Endothelial cell of umbilical vein (primary cell): ENCODE results near the gene DNAH9. TPM values are rescaled to one million over a fixed set of nuclear protein-coding genes. Genes with fewer than 3 reads are reported as not detected.

Source experiments
- BruUV-seq: library from RNA; stranded (reverse); fragments of 400-500 nt; replicated peaks from 2 replicates; lab custom pipeline; 2021; lab: Mats Ljungman, UMichigan
- CTCF ChIA-PET: fragments of 300-600, 350-600 bp; sonication (Branson Sonifier 250); formaldehyde crosslinking; loops from one replicate; lab custom pipeline; 2021; ENCODE audit warnings: antibody characterized with exemption, inconsistent platforms; lab: Charles Lee
- POLR2A ChIA-PET: fragments of 300-600, 350-600 bp; sonication (Branson Sonifier 250); formaldehyde crosslinking; loops from one replicate; lab custom pipeline; 2021; ENCODE audit warnings: antibody characterized with exemption, inconsistent platforms; lab: Charles Lee
- DNase-seq: peaks from one replicate; pipeline ENCODE4 v3.0.0-alpha.2; 2011; ENCODE audit warnings: low read depth, low spot score
- FAIRE-seq: peaks from 2 replicates; lab custom pipeline; 2011; peaks lifted over from hg19 to GRCh38; lab: Jason Lieb, UNC
- H2AFZ ChIP-seq: 2 replicates; pipeline ENCODE4 v1.6.0; 2012; ENCODE audit warnings: low read depth, low read length, control low read depth, inconsistent platforms
- H3K27ac ChIP-seq: 2 replicates; pipeline ENCODE4 v1.5.1; 2011; ENCODE audit warnings: low read depth, mild to moderate bottlenecking, control low read depth, low read length, moderate library complexity; ENCODE audit not compliant: insufficient read depth
- H3K27me3 ChIP-seq, 2 experiments: 2 replicates each; pipeline versions ENCODE4 v1.6.0 to v1.6.1; 2011; ENCODE audit warnings: low read length in 2 of 2, mixed read lengths in 1 of 2; ENCODE audit not compliant: control insufficient read depth in 2 of 2, insufficient read depth in 2 of 2
- H3K36me3 ChIP-seq, 2 experiments: 2 replicates in 1 of 2; 3 replicates in 1 of 2; pipeline ENCODE4 v1.5.1; 2011; ENCODE audit warnings: low read length in 2 of 2, mild to moderate bottlenecking in 1 of 2, moderate library complexity in 1 of 2; ENCODE audit not compliant: control insufficient read depth in 2 of 2, insufficient read depth in 2 of 2; ENCODE audit errors: extremely low read depth in 1 of 2
- H3K4me1 ChIP-seq: 3 replicates; pipeline ENCODE4 v1.5.1; 2011; ENCODE audit warnings: mild to moderate bottlenecking, low read length; ENCODE audit not compliant: control insufficient read depth, insufficient read depth; ENCODE audit errors: extremely low read depth
- H3K4me2 ChIP-seq: 2 replicates; pipeline ENCODE4 v1.6.1; 2011; ENCODE audit warnings: low read length, control low read depth, mixed read lengths; ENCODE audit not compliant: insufficient read depth
- H3K4me3 ChIP-seq, 3 experiments: fragments of 200-600 bp in 1 of 3; sonication (generic), shearing (Covaris generic) in 1 of 3; replicated peaks in 1 of 3; 2 replicates each; pipeline ENCODE4 v1.5.1; 2011 to 2016; ENCODE audit warnings: control low read depth in 3 of 3, low read length in 3 of 3, mild to moderate bottlenecking in 2 of 3, inconsistent platforms in 1 of 3, low read depth in 1 of 3, moderate library complexity in 1 of 3; ENCODE audit not compliant: insufficient read depth in 1 of 3
- H3K79me2 ChIP-seq: 2 replicates; pipeline ENCODE4 v1.6.0; 2012; ENCODE audit warnings: low read length, inconsistent platforms; ENCODE audit not compliant: control insufficient read depth, insufficient read depth
- H3K9ac ChIP-seq: replicated peaks from 2 replicates; pipeline ENCODE3; 2011; ENCODE audit warnings: low read length, control low read depth; ENCODE audit not compliant: insufficient read depth; ENCODE audit errors: extremely low read depth
- H3K9me1 ChIP-seq: replicated peaks from 3 replicates; pipeline ENCODE4 v1.6.0; 2011; ENCODE audit warnings: mild to moderate bottlenecking, low read length; ENCODE audit not compliant: control insufficient read depth, insufficient read depth; ENCODE audit errors: extremely low read depth
- H3K9me3 ChIP-seq: replicated peaks from 2 replicates; pipeline ENCODE4 v1.5.1; 2012; ENCODE audit warnings: low read length, inconsistent platforms; ENCODE audit not compliant: control insufficient read depth, insufficient read depth
- H4K20me1 ChIP-seq: replicated peaks from 2 replicates; pipeline ENCODE3; 2011; ENCODE audit warnings: mild to moderate bottlenecking, low read length; ENCODE audit not compliant: control insufficient read depth, insufficient read depth; ENCODE audit errors: extremely low read depth
- CTCF ChIP-seq, 2 donors: IDR thresholded peaks; 1 replicate in 1 of 2; 2 replicates in 1 of 2; pipeline ENCODE4 v1.5.1; 2011; ENCODE audit warnings: low read length in 2 of 2, mild to moderate bottlenecking in 2 of 2, moderate library complexity in 2 of 2, control low read depth in 1 of 2, inconsistent platforms in 1 of 2, low read depth in 1 of 2; ENCODE audit not compliant: insufficient read depth in 1 of 2; ENCODE audit errors: extremely low read depth in 1 of 2
- EZH2 ChIP-seq: IDR thresholded peaks from 2 replicates; pipeline ENCODE4 v1.6.1; 2012; ENCODE audit warnings: borderline replicate concordance, low read depth, mild to moderate bottlenecking, moderate library complexity, low read length, inconsistent platforms; ENCODE audit not compliant: severe bottlenecking
- FOS ChIP-seq: IDR thresholded peaks from 2 replicates; pipeline ENCODE4 v1.6.1; 2011; ENCODE audit warnings: mild to moderate bottlenecking, low read length, moderate library complexity, borderline replicate concordance; ENCODE audit not compliant: insufficient read depth
- GATA2 ChIP-seq: IDR thresholded peaks from 2 replicates; pipeline ENCODE4 v1.7.0; 2011; ENCODE audit warnings: low read depth, mild to moderate bottlenecking, moderate library complexity, mixed read lengths, low read length; ENCODE audit not compliant: insufficient read length, insufficient read depth
- JUN ChIP-seq: IDR thresholded peaks from 2 replicates; pipeline ENCODE4 v1.6.1; 2011; ENCODE audit warnings: borderline replicate concordance, low read depth; ENCODE audit not compliant: insufficient read length, insufficient read depth
- MYC ChIP-seq: IDR thresholded peaks from one replicate; pipeline ENCODE4 v1.6.1; 2011; ENCODE audit warnings: mild to moderate bottlenecking, low read depth, low read length
- POLR2A ChIP-seq: IDR thresholded peaks from 2 replicates; pipeline ENCODE4 v1.6.1; 2012; ENCODE audit warnings: low read depth, mild to moderate bottlenecking, control low read depth, low read length
- POLR2AphosphoS5 ChIP-seq: IDR thresholded peaks from 2 replicates; pipeline ENCODE4 v1.6.1; 2012; ENCODE audit warnings: low read depth, mild to moderate bottlenecking, control low read depth, low read length, moderate library complexity; ENCODE audit not compliant: insufficient read depth
- dilution Hi-C: fragments of 300-500 bp; cut with MboI; formaldehyde crosslinking; loops from one replicate; pipeline ENCODE4 v1.15.0; 2019; ENCODE audit warnings: low sequenced_read_pairs; ENCODE audit not compliant: extremely low pct_ligation_motif_present
- intact Hi-C: fragments of 100-400 bp; cut with micrococcal nuclease; formaldehyde crosslinking; loops from one replicate; pipeline ENCODE4 v1.10.0; 2022
- polyA plus RNA-seq, 4 experiments: library from polyadenylated mRNA; depleted of rRNA in 3 of 4; stranded (reverse) in 3 of 4; unstranded in 1 of 4; fragments of >200 nt; gene quantifications; 2 replicates each; pipeline versions ENCODE4 v1.2.1 to v1.2.3, GENCODE V29; 2011 to 2012; ENCODE audit warnings: missing spikeins in 1 of 4
- total RNA-seq: library from RNA; stranded (reverse); gene quantifications from 2 replicates; pipeline ENCODE4 v1.2.3, GENCODE V29; 2021
- TF ChIP-seq, protein P1 (sequence below): IDR thresholded peaks from 2 replicates; pipeline ENCODE4 v1.6.1; 2011; ENCODE audit not compliant: insufficient read depth, insufficient read length

Gene DNAH9
- total and polyA plus RNA-seq, 2 donors (not counting 3 experiments of a cell fraction or from before 2014, with no cell fraction given), result not detected

DNA sequence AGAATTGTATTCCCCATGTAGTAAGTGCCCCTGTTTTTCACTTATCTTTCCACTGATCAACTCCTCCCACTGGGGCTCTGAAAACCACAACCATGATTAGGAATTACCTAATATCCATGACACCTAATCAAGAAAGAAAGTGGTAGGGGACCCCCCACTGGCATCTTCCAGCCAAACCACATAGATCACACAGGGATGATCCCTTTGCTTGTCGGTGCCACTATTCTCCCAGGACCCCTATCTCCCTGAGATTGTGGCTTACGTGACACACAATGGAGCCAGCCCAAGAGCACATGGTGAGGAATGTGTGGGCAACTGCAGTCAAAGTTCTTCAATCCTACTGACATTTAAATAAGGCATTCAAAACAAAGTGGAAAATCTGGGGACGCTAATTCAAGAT is 17.6 kb upstream of the DNAH9 start:
- no peak overlapping the region for H3K27ac ChIP-seq
- peaks cover 2% of the 10 kb centered on the region for H3K9me3 ChIP-seq
- no peaks in the 10 kb centered on the region for H3K27me3 ChIP-seq
- BruUV-seq, result no TSS peak
- DNase-seq, result no peak
- H3K4me1 ChIP-seq, result no peaks in the 10 kb centered on the region
- intact Hi-C loops (no loop called here), dilution Hi-C loops (no loop called here)
- ChIA-PET POLR2A (no interaction called here), CTCF (no interaction called here)
- FAIRE-seq, result no peak
- H3K79me2 ChIP-seq, result no peaks in the 10 kb centered on the region
- no peak overlapping the region for H2AFZ ChIP-seq
- no peak overlapping the region for H3K4me3 ChIP-seq
- H3K36me3 ChIP-seq, result no peaks in the 10 kb centered on the region
- H3K4me2 ChIP-seq, result no peak overlapping the region
- no peaks in the 10 kb centered on the region for H3K9me1 ChIP-seq
- H3K9ac ChIP-seq, result no peak overlapping the region
- TF ChIP-seq CTCF (IDR thresholded peaks at IDR 0.05; ENCODE audit: extremely low read depth in 1 of 2, insufficient read depth in 1 of 2, low read depth in 1 of 2, low read length in 2 of 2) (no peak), EZH2 (no peak), POLR2AphosphoS5 (no peak), POLR2A (no peak), FOS (no peak), GATA2 (no peak), JUN (no peak), MYC (no peak)
- TF ChIP-seq, protein P1, sequence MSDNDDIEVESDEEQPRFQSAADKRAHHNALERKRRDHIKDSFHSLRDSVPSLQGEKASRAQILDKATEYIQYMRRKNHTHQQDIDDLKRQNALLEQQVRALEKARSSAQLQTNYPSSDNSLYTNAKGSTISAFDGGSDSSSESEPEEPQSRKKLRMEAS, result no peak
- no peaks in the 10 kb centered on the region for H4K20me1 ChIP-seq
